Caco-2 (cell line): ENCODE results near the gene AIG1. TPM values are rescaled to one million over a fixed set of nuclear protein-coding genes. Genes with fewer than 3 reads are reported as not detected.
A peak's percentile ranks its signal among the peaks of the same experiment; 100 is the strongest.

Experiments
- BruUV-seq: library from RNA; stranded (reverse); fragments of 400-500 nt; replicated peaks from 2 replicates; lab custom pipeline; 2021; lab: Mats Ljungman, UMichigan
- CTCF ChIA-PET: fragments of 300-600 bp; sonication (Branson Sonifier 250); formaldehyde crosslinking; loops from one replicate; lab custom pipeline; 2022; ENCODE audit warnings: antibody characterized with exemption; lab: Charles Lee
- POLR2A ChIA-PET: fragments of 300-600 bp; sonication (Branson Sonifier 250); formaldehyde crosslinking; loops from one replicate; lab custom pipeline; 2022; ENCODE audit warnings: antibody characterized with exemption; lab: Charles Lee
- DNase-seq, 2 experiments: peaks; one replicate each; pipeline versions ENCODE4 v3.0.0 to v3.0.0-alpha.2; 2020 to 2022
- H3K27me3 ChIP-seq: replicated peaks from 2 replicates; pipeline ENCODE4 v1.6.0; 2011; ENCODE audit warnings: low read length; ENCODE audit not compliant: control insufficient read depth, insufficient read depth
- H3K36me3 ChIP-seq: 2 replicates; pipeline ENCODE4 v1.5.1; 2011; ENCODE audit warnings: low read length; ENCODE audit not compliant: control insufficient read depth, insufficient read depth
- H3K4me1 ChIP-seq: fragments of 250-450 bp; sonication (Bioruptor Pico); 2 replicates; pipeline ENCODE4 v1.5.1; 2020; ENCODE audit warnings: mild to moderate bottlenecking
- H3K4me3 ChIP-seq: 2 replicates; pipeline ENCODE4 v1.5.1; 2011; ENCODE audit warnings: low read depth, mild to moderate bottlenecking, control low read depth, low read length
- H3K9me3 ChIP-seq: fragments of 250-450 bp; sonication (Bioruptor Pico); 2 replicates; pipeline ENCODE4 v1.5.1; 2020; ENCODE audit warnings: mild to moderate bottlenecking, moderate library complexity
- H3K27ac Mint-ChIP-seq: one replicate; pipeline ENCODE4 v1.8.0; 2022; ENCODE audit warnings: mixed read lengths; ENCODE audit not compliant: unreplicated experiment
- H3K27me3 Mint-ChIP-seq: one replicate; pipeline ENCODE4 v1.8.0; 2022; ENCODE audit warnings: mixed read lengths; ENCODE audit not compliant: insufficient read depth, unreplicated experiment
- H3K36me3 Mint-ChIP-seq: one replicate; pipeline ENCODE4 v1.8.0; 2022; ENCODE audit warnings: mild to moderate bottlenecking, mixed read lengths; ENCODE audit not compliant: insufficient read depth, unreplicated experiment
- H3K4me1 Mint-ChIP-seq: one replicate; pipeline ENCODE4 v1.8.0; 2022; ENCODE audit warnings: low read depth, mixed read lengths; ENCODE audit not compliant: unreplicated experiment
- H3K4me3 Mint-ChIP-seq: one replicate; pipeline ENCODE4 v1.8.0; 2022; ENCODE audit warnings: mild to moderate bottlenecking, moderate library complexity, mixed read lengths; ENCODE audit not compliant: unreplicated experiment
- H3K9me3 Mint-ChIP-seq: one replicate; pipeline ENCODE4 v1.8.0; 2022; ENCODE audit warnings: mixed read lengths; ENCODE audit not compliant: unreplicated experiment
- CTCF ChIP-seq, 2 experiments: fragments of 200-600 bp in 1 of 2; IDR thresholded peaks; 1 replicate in 1 of 2; 2 replicates in 1 of 2; pipeline versions ENCODE4 v1.5.1 to v1.8.0; 2011 to 2022; ENCODE audit warnings: antibody characterized with exemption in 1 of 2, control low read depth in 1 of 2, inconsistent platforms in 1 of 2, low read depth in 1 of 2, low read length in 1 of 2, mild to moderate bottlenecking in 1 of 2, moderate library complexity in 1 of 2; ENCODE audit not compliant: insufficient read depth in 1 of 2, severe bottlenecking in 1 of 2, unreplicated experiment in 1 of 2
- intact Hi-C: fragments of 100-400 bp; cut with micrococcal nuclease; formaldehyde crosslinking; loops from one replicate; pipeline ENCODE4 v1.10.0; 2022; ENCODE audit not compliant: unreplicated experiment
- total RNA-seq: library from RNA; stranded (reverse); gene quantifications from 2 replicates; pipeline ENCODE4 v1.2.3, GENCODE V29; 2022

AIG1 gene
- total RNA-seq, 1 experiment from 2014 or later = 27.6 TPM

DNA sequence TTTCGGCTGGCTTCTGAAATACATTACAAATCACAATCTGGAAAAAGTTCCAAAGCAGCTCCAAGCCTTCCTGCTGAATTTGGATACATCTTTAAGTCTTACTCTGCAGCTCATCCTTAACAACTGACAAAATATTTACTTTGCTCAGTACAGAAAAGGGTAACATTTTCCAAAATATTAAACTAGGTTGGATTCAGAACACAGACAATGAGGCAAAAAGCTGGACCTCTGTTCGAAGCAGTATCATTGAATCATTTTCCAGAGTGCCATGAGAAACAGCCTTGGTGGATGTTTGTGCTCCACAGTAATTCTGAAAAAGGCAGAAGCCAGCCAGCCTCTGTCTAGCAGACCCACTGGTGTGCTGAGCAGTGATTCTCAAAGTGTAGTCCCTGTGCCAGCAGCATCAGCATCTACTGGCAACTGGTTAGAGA, 162.1 kb downstream of the AIG1 start:
- H3K4me1 ChIP-seq = peaks cover 36% of the 10 kb centered on the region
- Mint-ChIP-seq H3K4me1 (peaks cover 23% of the 10 kb centered on the region), H3K4me3 (no peak overlapping the region), H3K36me3 (peaks cover 5% of the 10 kb centered on the region), H3K27ac (no peak overlapping the region), H3K27me3 (no peaks in the 10 kb centered on the region), H3K9me3 (peaks cover 9% of the 10 kb centered on the region)
- no peaks in the 10 kb centered on the region for H3K27me3 ChIP-seq
- BruUV-seq = no TSS peak
- no peak for DNase-seq
- ChIA-PET CTCF (interaction anchor here (0.6 kb wide), 1 partner anchor 1954 kb away, joined by 3 read pairs; no protein-coding TSS in a partner anchor), POLR2A (no interaction called here)
- no peak overlapping the region for H3K4me3 ChIP-seq
- intact Hi-C loops = loop anchor here (10.0 kb wide), 1 partner anchor 278 kb away; the partner anchor contains the start of gene HIVEP2
- no peaks in the 10 kb centered on the region; the same call in 1 of the 2 replicates for H3K36me3 ChIP-seq
- no peaks in the 10 kb centered on the region for H3K9me3 ChIP-seq
- TF ChIP-seq CTCF (IDR thresholded peaks at IDR 0.05; ENCODE audit: insufficient read depth in 1 of 2, low read depth in 1 of 2, low read length in 1 of 2, severe bottlenecking in 1 of 2, unreplicated experiment in 1 of 2) = no peak

DNA sequence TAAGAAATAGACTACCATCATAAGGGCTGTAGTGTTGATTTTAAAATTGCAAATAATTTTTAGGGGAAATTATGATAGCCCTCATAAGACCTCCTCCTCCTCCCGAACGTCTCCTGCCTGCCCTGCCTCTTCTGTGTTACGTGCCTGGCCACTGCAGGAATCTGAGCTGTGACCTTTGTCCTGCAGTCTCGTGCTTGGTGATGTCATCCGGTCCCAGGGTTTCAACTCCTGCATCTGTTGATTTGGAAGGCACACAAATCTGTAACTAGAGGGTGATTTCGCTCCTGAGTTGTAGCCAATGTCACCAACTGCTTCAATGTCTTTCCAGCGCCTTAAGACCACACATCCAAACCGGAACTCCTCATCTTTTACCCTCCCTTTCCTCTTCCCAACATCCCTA, 163.2 kb downstream of the AIG1 start:
- BruUV-seq = no TSS peak
- Histone ChIP-seq H3K4me1 (peaks cover 43% of the 10 kb centered on the region), H3K9me3 (no peaks in the 10 kb centered on the region), H3K4me3 (no peak overlapping the region), H3K27me3 (no peaks in the 10 kb centered on the region), H3K36me3 (no peaks in the 10 kb centered on the region; the same call in 1 of the 2 replicates)
- peak; percentile 82 to 86 for DNase-seq
- TF ChIP-seq CTCF (IDR thresholded peaks at IDR 0.05; ENCODE audit: insufficient read depth in 1 of 2, low read depth in 1 of 2, low read length in 1 of 2, severe bottlenecking in 1 of 2, unreplicated experiment in 1 of 2) = no peak
- H3K27ac Mint-ChIP-seq = peak overlapping the region; percentile 80
- intact Hi-C loops = loop anchor here (10.0 kb wide), 1 partner anchor 279 kb away; the partner anchor contains the start of gene HIVEP2
- H3K27me3 Mint-ChIP-seq = no peaks in the 10 kb centered on the region
- CTCF ChIA-PET = no interaction called here
- peaks cover 31% of the 10 kb centered on the region for H3K4me1 Mint-ChIP-seq
- POLR2A ChIA-PET = interaction anchor here (1.2 kb wide), 1 partner anchor 46 kb away, joined by 4 read pairs; no protein-coding TSS in a partner anchor
- H3K4me3 Mint-ChIP-seq = peak overlapping the region; percentile 64
- H3K9me3 Mint-ChIP-seq = peaks cover 19% of the 10 kb centered on the region
- peaks cover 5% of the 10 kb centered on the region for H3K36me3 Mint-ChIP-seq

- intact Hi-C loops = loop anchor here (10.0 kb wide), 1 partner anchor 280 kb away; the partner anchor contains the start of gene HIVEP2
- peaks cover 19% of the 10 kb centered on the region for H3K9me3 Mint-ChIP-seq
- ChIA-PET CTCF (interaction anchor here (0.5 kb wide), 1 partner anchor 893 kb away, joined by 3 read pairs; no protein-coding TSS in a partner anchor), POLR2A (interaction anchor here (1.2 kb wide), 1 partner anchor 46 kb away, joined by 4 read pairs; no protein-coding TSS in a partner anchor)
- peak overlapping the region; percentile 64 for H3K4me3 Mint-ChIP-seq
- Histone ChIP-seq H3K4me3 (no peak overlapping the region), H3K4me1 (peaks cover 43% of the 10 kb centered on the region), H3K36me3 (no peaks in the 10 kb centered on the region; the same call in 1 of the 2 replicates), H3K27me3 (no peaks in the 10 kb centered on the region), H3K9me3 (no peaks in the 10 kb centered on the region)
- H3K27me3 Mint-ChIP-seq = no peaks in the 10 kb centered on the region
- no peak for TF ChIP-seq CTCF (IDR thresholded peaks at IDR 0.05; ENCODE audit: insufficient read depth in 1 of 2, low read depth in 1 of 2, low read length in 1 of 2, severe bottlenecking in 1 of 2, unreplicated experiment in 1 of 2)
- peaks cover 31% of the 10 kb centered on the region for H3K4me1 Mint-ChIP-seq
- no peak for DNase-seq
- TSS peak; percentile 97 for BruUV-seq
- peak overlapping the region; percentile 80 for H3K27ac Mint-ChIP-seq
- peaks cover 5% of the 10 kb centered on the region for H3K36me3 Mint-ChIP-seq
Measured at GRCh38 chr6:143224516-143224915, 163.8 kb downstream of the AIG1 start.
